Immature natural killer cell (primary cell): ENCODE data around the gene AVEN. TPM values are rescaled to one million over a fixed set of nuclear protein-coding genes. Genes with fewer than 3 reads are reported as not detected.

Experiments
- DNase-seq, 3 donors: peaks; one replicate each; pipeline ENCODE4 v3.0.0; 2022; ENCODE audit warnings: mixed read lengths in 1 of 3
- H3K27ac Mint-ChIP-seq, 6 donors: one replicate each; pipeline ENCODE4 v1.8.0; 2020; ENCODE audit warnings: mixed read lengths in 6 of 6, mild to moderate bottlenecking in 5 of 6, inconsistent platforms in 4 of 6, moderate library complexity in 3 of 6
- H3K27me3 Mint-ChIP-seq, 3 donors: one replicate each; pipeline ENCODE4 v1.8.0; 2020 to 2021; ENCODE audit warnings: low read depth in 3 of 3, mild to moderate bottlenecking in 3 of 3, mixed read lengths in 3 of 3, moderate library complexity in 3 of 3, inconsistent platforms in 1 of 3
- H3K36me3 Mint-ChIP-seq, 3 donors: one replicate each; pipeline ENCODE4 v1.8.0; 2020; ENCODE audit warnings: mixed read lengths in 3 of 3, inconsistent platforms in 2 of 3, mild to moderate bottlenecking in 2 of 3
- H3K4me1 Mint-ChIP-seq, 2 donors: one replicate each; pipeline ENCODE4 v1.8.0; 2020; ENCODE audit warnings: inconsistent platforms in 2 of 2, mild to moderate bottlenecking in 2 of 2, mixed read lengths in 2 of 2, moderate library complexity in 1 of 2
- H3K4me3 Mint-ChIP-seq, 5 donors: one replicate each; pipeline ENCODE4 v1.8.0; 2020; ENCODE audit warnings: mild to moderate bottlenecking in 5 of 5, mixed read lengths in 5 of 5, inconsistent platforms in 3 of 5, moderate library complexity in 3 of 5
- H3K9me3 Mint-ChIP-seq, 6 donors: one replicate each; pipeline ENCODE4 v1.8.0; 2020; ENCODE audit warnings: mild to moderate bottlenecking in 6 of 6, mixed read lengths in 6 of 6, inconsistent platforms in 4 of 6, moderate library complexity in 3 of 6
- polyA plus RNA-seq, 3 donors: library from polyadenylated mRNA; unstranded; fragments of 300-500 nt; fragmentation: Illumina TruSeq; gene quantifications; one replicate each; pipeline ENCODE4 v1.2.3, GENCODE V29; 2021

AVEN gene
- polyA plus RNA-seq, 3 donors from 2014 or later = 7.6 to 17.3 (median 14.1) TPM

DNA sequence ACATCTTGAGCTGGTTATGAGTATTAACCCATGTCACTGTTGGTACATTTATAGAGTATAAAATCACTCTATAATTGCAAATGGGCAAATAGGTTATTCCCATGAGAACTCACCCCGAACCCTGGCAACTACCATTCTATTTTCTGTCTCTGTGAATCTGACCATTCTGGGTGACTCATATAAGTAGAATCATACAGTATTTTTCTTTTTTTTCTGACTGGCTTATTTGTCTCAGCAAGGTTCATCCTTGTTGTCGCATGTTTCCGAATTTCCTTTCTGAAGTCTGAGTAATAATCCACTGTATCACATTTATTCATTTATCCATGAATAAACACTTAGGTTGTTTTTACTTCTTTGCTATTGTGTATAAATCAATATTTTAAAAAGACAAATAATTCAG is 130.6 kb downstream of the AVEN start:
- H3K4me1 Mint-ChIP-seq = peaks cover 5 to 9% of the 10 kb centered on the region in 2 donors
- no peak overlapping the region for H3K4me3 Mint-ChIP-seq
- H3K27ac Mint-ChIP-seq = no peak overlapping the region
- H3K36me3 Mint-ChIP-seq = no peaks in the 10 kb centered on the region
- DNase-seq = no peak
- no peaks in the 10 kb centered on the region for H3K9me3 Mint-ChIP-seq
- peaks cover 0 to 2% (median 0%) of the 10 kb centered on the region in 3 donors for H3K27me3 Mint-ChIP-seq

DNA sequence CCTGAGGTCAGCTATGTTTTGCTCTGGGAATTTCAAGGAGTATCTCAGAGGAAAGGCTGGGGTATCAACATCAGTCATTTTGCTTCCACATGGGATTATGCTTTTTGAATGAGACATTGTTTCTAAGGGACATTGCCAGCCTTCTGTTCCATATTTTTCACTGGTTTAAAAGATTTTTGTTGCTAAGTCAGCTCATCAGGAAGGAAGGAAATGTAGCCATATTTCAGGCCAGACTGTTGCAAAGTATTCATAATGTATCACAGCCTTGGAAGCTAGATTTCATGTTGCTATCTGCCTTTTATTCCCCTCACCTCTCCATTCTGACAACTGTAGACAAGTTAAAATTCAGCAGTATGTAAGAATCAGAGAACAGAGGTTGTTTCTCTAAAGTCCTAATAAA is 131.7 kb downstream of the AVEN start:
- no peaks in the 10 kb centered on the region for H3K9me3 Mint-ChIP-seq
- no peaks in the 10 kb centered on the region for H3K36me3 Mint-ChIP-seq
- peaks cover 0 to 2% (median 0%) of the 10 kb centered on the region in 3 donors for H3K27me3 Mint-ChIP-seq
- H3K4me1 Mint-ChIP-seq = peaks cover 5 to 9% of the 10 kb centered on the region in 2 donors
- H3K27ac Mint-ChIP-seq = no peak overlapping the region
- no peak for DNase-seq
- H3K4me3 Mint-ChIP-seq = no peak overlapping the region

GRCh38 chr15:33903661-33904060 is 135.3 kb downstream of the AVEN start:
- Mint-ChIP-seq H3K27ac (no peak overlapping the region), H3K9me3 (no peaks in the 10 kb centered on the region), H3K36me3 (no peaks in the 10 kb centered on the region), H3K4me3 (no peak overlapping the region), H3K4me1 (peaks cover 0 to 1% of the 10 kb centered on the region in 2 donors), H3K27me3 (peaks cover 0 to 2% (median 2%) of the 10 kb centered on the region in 3 donors)
- DNase-seq = no peak

DNA sequence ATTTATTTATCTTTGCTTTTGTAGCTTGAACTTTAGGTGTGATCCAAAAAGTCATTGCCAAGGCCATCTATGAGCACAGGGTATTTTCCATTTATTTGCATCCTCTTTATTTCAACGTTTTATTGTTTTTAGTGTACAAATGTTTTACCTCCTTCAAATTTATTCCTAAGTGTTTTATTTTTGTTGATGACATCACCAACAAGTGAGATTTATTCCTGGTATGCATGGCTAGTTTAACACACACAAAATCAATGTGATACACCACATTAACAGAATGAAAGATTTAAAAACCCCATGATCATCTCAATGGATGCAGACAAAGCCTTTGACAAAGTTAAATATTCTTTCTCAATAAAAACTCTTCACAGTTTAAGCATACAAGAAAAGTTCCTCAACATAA is 137.0 kb downstream of the AVEN start:
- DNase-seq = no peak
- peaks cover 0 to 2% (median 0%) of the 10 kb centered on the region in 3 donors for H3K27me3 Mint-ChIP-seq
- H3K4me3 Mint-ChIP-seq = no peak overlapping the region
- no peak overlapping the region for H3K27ac Mint-ChIP-seq
- no peaks in the 10 kb centered on the region for H3K9me3 Mint-ChIP-seq
- H3K4me1 Mint-ChIP-seq = peaks cover 0 to 1% of the 10 kb centered on the region in 2 donors
- H3K36me3 Mint-ChIP-seq = no peaks in the 10 kb centered on the region

- no peak for DNase-seq
- Mint-ChIP-seq H3K27ac (no peak overlapping the region), H3K36me3 (peaks cover 0 to 4% (median 0%) of the 10 kb centered on the region in 3 donors), H3K4me1 (no peaks in the 10 kb centered on the region), H3K27me3 (peaks cover 0 to 2% (median 0%) of the 10 kb centered on the region in 3 donors), H3K9me3 (no peaks in the 10 kb centered on the region), H3K4me3 (no peak overlapping the region)
Measured at GRCh38 chr15:33894193-33894592, 144.8 kb downstream of the AVEN start.

- Mint-ChIP-seq H3K4me1 (no peaks in the 10 kb centered on the region), H3K9me3 (no peaks in the 10 kb centered on the region), H3K27ac (no peak overlapping the region), H3K27me3 (peaks cover 0 to 2% (median 0%) of the 10 kb centered on the region in 3 donors), H3K4me3 (no peak overlapping the region), H3K36me3 (peaks cover 0 to 4% (median 0%) of the 10 kb centered on the region in 3 donors)
- no peak for DNase-seq
Measured at GRCh38 chr15:33888176-33888575, 150.8 kb downstream of the AVEN start.

DNA sequence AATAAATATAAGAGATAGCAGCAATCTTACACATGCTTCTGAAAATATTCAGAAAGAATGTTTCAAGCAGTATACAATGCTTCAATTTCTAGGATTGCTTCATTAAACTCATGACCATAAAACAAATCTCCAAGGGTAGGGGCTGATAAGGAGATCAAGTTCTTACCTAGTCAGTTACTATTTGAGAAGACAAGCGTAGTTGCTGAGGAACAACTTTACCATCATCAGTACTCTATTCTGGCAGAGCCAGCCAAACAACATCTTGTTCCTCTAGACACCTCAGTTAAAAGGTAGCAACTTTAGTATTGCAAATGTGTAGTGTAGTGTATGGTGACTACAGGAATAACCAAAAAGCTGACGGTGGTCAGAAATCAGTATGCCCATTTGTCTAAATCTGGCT is 156.1 kb downstream of the AVEN start:
- Mint-ChIP-seq H3K4me1 (no peaks in the 10 kb centered on the region), H3K36me3 (no peaks in the 10 kb centered on the region), H3K27ac (no peak overlapping the region), H3K9me3 (no peaks in the 10 kb centered on the region), H3K4me3 (no peak overlapping the region), H3K27me3 (no peaks in the 10 kb centered on the region)
- no peak for DNase-seq

DNA sequence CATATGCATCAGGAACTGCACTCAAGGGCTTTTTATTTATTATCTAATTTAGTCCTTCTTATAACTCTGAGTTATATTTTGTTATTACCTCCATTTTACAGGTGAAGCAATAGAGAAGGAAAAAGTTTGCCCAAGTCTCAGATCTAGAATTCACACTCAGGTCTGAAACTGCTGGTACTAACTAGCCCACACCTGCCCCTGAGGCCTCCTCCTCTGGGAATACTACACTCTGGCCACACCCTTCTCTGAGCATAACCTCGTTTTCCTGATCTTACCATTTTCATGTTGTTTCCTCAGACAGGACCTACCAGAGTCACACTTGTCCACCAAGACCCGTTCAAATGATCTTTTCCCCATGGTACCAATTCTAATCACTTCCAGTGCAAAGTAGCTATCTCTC is 164.8 kb downstream of the AVEN start:
- Mint-ChIP-seq H3K4me3 (no peak overlapping the region), H3K36me3 (peaks cover 0 to 5% (median 3%) of the 10 kb centered on the region in 3 donors), H3K9me3 (no peaks in the 10 kb centered on the region), H3K4me1 (no peaks in the 10 kb centered on the region), H3K27ac (no peak overlapping the region), H3K27me3 (no peaks in the 10 kb centered on the region)
- no peak for DNase-seq

DNA sequence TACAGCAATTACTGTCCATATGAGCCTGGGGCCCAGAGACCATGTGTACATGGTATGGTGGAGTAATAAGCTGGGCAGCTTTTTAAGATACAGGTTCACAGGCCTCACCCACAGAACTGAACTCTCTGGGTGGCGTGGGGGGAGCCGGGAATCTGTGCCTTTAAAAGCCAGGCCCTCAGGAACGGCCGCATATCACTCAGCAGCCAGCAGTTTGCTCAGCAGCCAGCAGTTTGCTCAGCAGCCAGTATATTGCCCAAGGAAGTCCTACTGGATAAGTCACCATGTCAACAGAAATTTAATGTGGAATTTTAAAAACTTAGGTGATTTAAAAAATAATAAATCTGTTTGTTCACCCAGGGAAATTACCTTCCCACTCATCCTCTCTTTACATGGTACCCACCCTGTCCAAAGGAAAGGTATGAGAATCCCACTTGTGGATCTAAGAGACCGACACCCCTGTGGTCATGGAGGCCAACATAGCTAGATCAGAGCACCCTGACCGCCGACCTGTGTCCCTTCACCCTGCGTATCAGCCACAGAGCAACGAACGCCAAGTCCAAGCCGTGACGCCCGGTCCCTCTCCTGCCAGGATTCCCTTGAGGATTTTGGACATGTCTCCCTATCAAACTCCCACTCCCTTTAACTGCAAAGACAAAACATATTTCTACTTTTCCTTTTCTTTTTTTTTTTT is 166.4 kb downstream of the AVEN start:
- Mint-ChIP-seq H3K4me3 (no peak overlapping the region), H3K4me1 (no peaks in the 10 kb centered on the region), H3K9me3 (no peaks in the 10 kb centered on the region), H3K27me3 (no peaks in the 10 kb centered on the region), H3K36me3 (peaks cover 0 to 5% (median 3%) of the 10 kb centered on the region in 3 donors), H3K27ac (no peak overlapping the region)
- no peak for DNase-seq

GRCh38 chr15:33871980-33872379 is 167.0 kb downstream of the AVEN start:
- Mint-ChIP-seq H3K27me3 (no peaks in the 10 kb centered on the region), H3K36me3 (peaks cover 0 to 7% (median 7%) of the 10 kb centered on the region in 3 donors), H3K27ac (no peak overlapping the region), H3K4me3 (no peak overlapping the region), H3K9me3 (no peaks in the 10 kb centered on the region), H3K4me1 (no peaks in the 10 kb centered on the region)
- DNase-seq = no peak

GRCh38 chr15:33866101-33866737 is 172.8 kb downstream of the AVEN start:
- Mint-ChIP-seq H3K4me1 (no peaks in the 10 kb centered on the region), H3K9me3 (no peaks in the 10 kb centered on the region), H3K36me3 (peaks cover 36 to 40% (median 38%) of the 10 kb centered on the region in 3 donors), H3K27ac (no peak overlapping the region), H3K4me3 (no peak overlapping the region), H3K27me3 (no peaks in the 10 kb centered on the region)
- DNase-seq = no peak

DNA sequence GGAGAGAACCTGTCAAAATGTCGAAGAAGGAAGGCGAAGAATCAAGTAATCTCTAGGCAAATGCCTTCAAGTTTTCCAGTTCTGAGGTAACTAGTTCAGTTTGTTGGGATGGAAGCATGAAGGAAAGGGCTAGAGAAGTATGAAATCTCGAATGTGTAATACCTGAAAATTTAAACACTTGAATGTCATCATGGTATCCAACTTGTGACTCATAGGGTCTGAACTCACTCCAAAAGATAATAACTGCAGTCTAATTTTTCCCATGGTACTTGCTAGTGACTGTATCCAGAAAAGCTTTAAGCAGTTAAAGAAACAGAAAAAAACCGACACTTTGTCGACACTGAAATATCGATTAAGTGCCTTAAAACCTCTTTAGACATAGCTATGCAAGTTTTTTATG is 173.6 kb downstream of the AVEN start:
- no peak for DNase-seq
- no peaks in the 10 kb centered on the region for H3K9me3 Mint-ChIP-seq
- H3K4me3 Mint-ChIP-seq = no peak overlapping the region
- peaks cover 36 to 43% (median 38%) of the 10 kb centered on the region in 3 donors for H3K36me3 Mint-ChIP-seq
- H3K4me1 Mint-ChIP-seq = no peaks in the 10 kb centered on the region
- no peak overlapping the region for H3K27ac Mint-ChIP-seq
- no peaks in the 10 kb centered on the region for H3K27me3 Mint-ChIP-seq

DNA sequence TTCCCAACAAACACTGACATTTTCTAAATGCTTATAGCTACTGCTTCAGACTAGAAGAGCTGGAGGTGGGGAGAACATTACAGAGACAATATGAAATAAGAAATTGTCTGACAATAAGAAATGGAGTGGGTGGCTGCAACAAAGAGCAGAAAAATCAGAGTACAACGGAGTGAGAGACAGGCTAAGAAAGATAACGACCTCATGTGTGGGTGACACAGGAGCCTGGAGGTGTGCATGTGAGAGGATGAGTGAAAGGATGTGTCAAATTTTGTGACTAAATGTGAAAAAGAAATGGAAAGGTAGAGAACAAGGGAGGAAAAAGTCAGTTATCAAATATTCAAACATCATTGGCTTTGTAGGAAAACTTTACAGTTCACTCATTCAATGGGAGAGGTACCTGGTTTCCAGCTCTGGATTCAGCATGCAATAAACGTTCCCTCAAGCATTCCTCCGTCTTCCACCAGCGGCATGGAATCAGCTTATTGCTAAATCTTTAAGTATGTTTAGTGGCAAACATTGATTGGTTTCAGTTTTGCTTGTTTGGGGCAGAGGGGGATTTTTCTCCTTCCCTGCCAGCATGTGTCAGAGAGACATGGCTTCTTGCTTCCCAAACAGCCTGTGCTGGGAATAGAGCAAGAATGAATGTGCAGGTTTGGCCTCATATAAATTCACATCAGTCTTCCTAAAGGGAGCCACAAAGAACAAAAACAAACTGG is 174.5 kb downstream of the AVEN start:
- no peaks in the 10 kb centered on the region for H3K27me3 Mint-ChIP-seq
- H3K9me3 Mint-ChIP-seq = no peaks in the 10 kb centered on the region
- H3K36me3 Mint-ChIP-seq = peaks cover 39 to 45% (median 43%) of the 10 kb centered on the region in 3 donors
- no peak for DNase-seq
- no peak overlapping the region for H3K4me3 Mint-ChIP-seq
- peak overlapping the region in 1 of 6 donors; percentile 15 for H3K27ac Mint-ChIP-seq
- no peaks in the 10 kb centered on the region for H3K4me1 Mint-ChIP-seq

- no peak overlapping the region for H3K27ac Mint-ChIP-seq
- no peaks in the 10 kb centered on the region for H3K27me3 Mint-ChIP-seq
Measured at GRCh38 chr15:33860754-33861153, 178.2 kb downstream of the AVEN start.

More at GRCh38 chr15:33860754-33861153, 178.2 kb downstream of the AVEN start:
- H3K36me3 Mint-ChIP-seq = peaks cover 31 to 40% (median 39%) of the 10 kb centered on the region in 3 donors
- DNase-seq = no peak
- H3K4me1 Mint-ChIP-seq = no peaks in the 10 kb centered on the region
- no peaks in the 10 kb centered on the region for H3K9me3 Mint-ChIP-seq
- no peak overlapping the region for H3K4me3 Mint-ChIP-seq
